IMR-90 (cell line): ENCODE data around the gene RARS1. TPM values are rescaled to one million over a fixed set of nuclear protein-coding genes. Genes with fewer than 3 reads are reported as not detected.

Experiments
- ATAC-seq: fragments of 200-7000 bp; cut with Tn5 transposase; 2 replicates; pipeline ENCODE4 v1.9.1; 2020; ENCODE audit warnings: low read depth, mild to moderate bottlenecking, moderate library complexity
- BruUV-seq: library from RNA; stranded (reverse); fragments of 400-500 nt; replicated peaks from 2 replicates; lab custom pipeline; 2021; lab: Mats Ljungman, UMichigan
- CTCF ChIA-PET: fragments of 300-600 bp; formaldehyde crosslinking; extraction: SDS; loops from one replicate; lab custom pipeline; 2021; ENCODE audit warnings: antibody characterized with exemption; lab: Yijun Ruan, JAX
- POLR2A ChIA-PET: fragments of 300-600 bp; sonication (Branson Sonifier 250); formaldehyde crosslinking; loops from one replicate; lab custom pipeline; 2022; ENCODE audit warnings: antibody characterized with exemption; ENCODE audit not compliant: unreplicated experiment; lab: Charles Lee
- DNase-seq: peaks from one replicate; pipeline ENCODE4 v3.0.0; 2013
- H2AFZ ChIP-seq: replicated peaks from 2 replicates; pipeline ENCODE3; 2013; ENCODE audit warnings: low read length, mild to moderate bottlenecking; ENCODE audit not compliant: poor library complexity
- H2AK5ac ChIP-seq: 2 replicates; pipeline ENCODE4 v1.6.1; 2013; ENCODE audit warnings: low read depth, low read length, inconsistent platforms
- H2AK9ac ChIP-seq: replicated peaks from 2 replicates; pipeline ENCODE3; 2013; ENCODE audit warnings: mild to moderate bottlenecking, low read depth, low read length, moderate library complexity; ENCODE audit not compliant: poor library complexity
- H2BK120ac ChIP-seq: 2 replicates; pipeline ENCODE4 v1.6.1; 2013; ENCODE audit warnings: low read depth, low read length, inconsistent platforms
- H2BK15ac ChIP-seq: 3 replicates; pipeline ENCODE4 v1.6.1; 2013; ENCODE audit warnings: low read depth, low read length, inconsistent platforms
- H2BK20ac ChIP-seq: 2 replicates; pipeline ENCODE4 v1.6.1; 2013; ENCODE audit warnings: low read depth, mild to moderate bottlenecking, inconsistent platforms, low read length, moderate library complexity
- H2BK5ac ChIP-seq: 2 replicates; pipeline ENCODE4 v1.6.1; 2013; ENCODE audit warnings: mild to moderate bottlenecking, low read depth, low read length, inconsistent platforms; ENCODE audit not compliant: poor library complexity, severe bottlenecking
- H3K14ac ChIP-seq: replicated peaks from 2 replicates; pipeline ENCODE4 v1.6.1; 2013; ENCODE audit warnings: low read depth, low read length, inconsistent platforms
- H3K18ac ChIP-seq: 2 replicates; pipeline ENCODE4 v1.6.1; 2013; ENCODE audit warnings: low read depth, low read length, control low read depth
- H3K23ac ChIP-seq: 2 replicates; pipeline ENCODE4 v1.6.1; 2013; ENCODE audit warnings: low read depth, low read length, inconsistent platforms
- H3K27ac ChIP-seq: 2 replicates; pipeline ENCODE4 v1.5.1; 2013; ENCODE audit warnings: mild to moderate bottlenecking, control low read depth, low read length; ENCODE audit not compliant: insufficient read depth
- H3K27me3 ChIP-seq: 2 replicates; pipeline ENCODE4 v1.6.1; 2013; ENCODE audit warnings: low read length; ENCODE audit not compliant: control insufficient read depth, insufficient read depth
- H3K36me3 ChIP-seq: 2 replicates; pipeline ENCODE4 v1.6.1; 2013; ENCODE audit warnings: low read length, mixed read lengths; ENCODE audit not compliant: control insufficient read depth, insufficient read depth
- H3K4ac ChIP-seq: 2 replicates; pipeline ENCODE4 v1.6.1; 2013; ENCODE audit warnings: low read depth, low read length, inconsistent platforms
- H3K4me1 ChIP-seq: 2 replicates; pipeline ENCODE4 v1.6.1; 2013; ENCODE audit warnings: low read length, mixed read lengths; ENCODE audit not compliant: control insufficient read depth, insufficient read depth
- H3K4me2 ChIP-seq: 2 replicates; pipeline ENCODE4 v1.6.1; 2013; ENCODE audit warnings: low read depth, mild to moderate bottlenecking, control low read depth, low read length, moderate library complexity
- H3K4me3 ChIP-seq: 2 replicates; pipeline ENCODE4 v1.5.1; 2013; ENCODE audit warnings: low read depth, mild to moderate bottlenecking, control low read depth, low read length, moderate library complexity; ENCODE audit not compliant: insufficient read depth
- H3K56ac ChIP-seq: 2 replicates; pipeline ENCODE4 v1.6.1; 2013; ENCODE audit warnings: low read length, inconsistent platforms; ENCODE audit not compliant: insufficient read depth; ENCODE audit errors: extremely low read depth
- H3K79me1 ChIP-seq, 2 experiments: 2 replicates each; pipeline ENCODE4 v1.6.1; 2013; ENCODE audit warnings: low read length in 2 of 2, inconsistent platforms in 1 of 2, low read depth in 1 of 2
- H3K9ac ChIP-seq: 2 replicates; pipeline ENCODE4 v1.6.1; 2013; ENCODE audit warnings: low read depth, low read length, control low read depth
- H3K9me1 ChIP-seq: 2 replicates; pipeline ENCODE4 v1.6.1; 2013; ENCODE audit warnings: low read length, inconsistent platforms; ENCODE audit not compliant: insufficient read depth
- H3K9me3 ChIP-seq: 2 replicates; pipeline ENCODE4 v1.6.1; 2013; ENCODE audit warnings: low read length; ENCODE audit not compliant: control insufficient read depth, insufficient read depth
- H4K20me1 ChIP-seq: 2 replicates; pipeline ENCODE4 v1.6.1; 2013; ENCODE audit warnings: low read length, inconsistent platforms; ENCODE audit not compliant: insufficient read depth
- H4K5ac ChIP-seq: 2 replicates; pipeline ENCODE4 v1.6.1; 2013; ENCODE audit warnings: mild to moderate bottlenecking, low read depth, low read length, control low read depth
- H4K8ac ChIP-seq, 2 experiments: 2 replicates each; pipeline ENCODE4 v1.6.1; 2013; ENCODE audit warnings: low read depth in 2 of 2, low read length in 2 of 2, control low read depth in 1 of 2, inconsistent platforms in 1 of 2
- H4K91ac ChIP-seq: 2 replicates; pipeline ENCODE4 v1.6.1; 2013; ENCODE audit warnings: low read depth, low read length, inconsistent platforms; ENCODE audit not compliant: insufficient read depth
- CEBPB ChIP-seq: IDR thresholded peaks from 2 replicates; pipeline ENCODE4 v1.6.1; 2012; ENCODE audit warnings: low read depth, low read length, improper control_type of control experiment
- CTCF ChIP-seq: conservative IDR thresholded peaks from 2 replicates; pipeline ENCODE4 v1.5.1; 2012; ENCODE audit warnings: mild to moderate bottlenecking, low read depth, low read length, improper control_type of control experiment
- ELK1 ChIP-seq: fragments of 150-350 bp; IDR thresholded peaks from 2 replicates; pipeline ENCODE4 v1.6.1; 2016; ENCODE audit warnings: low read depth, mild to moderate bottlenecking, low read length, moderate library complexity, borderline replicate concordance
- FOS ChIP-seq: fragments of 150-350 bp; IDR thresholded peaks from 2 replicates; pipeline ENCODE4 v1.6.1; 2016; ENCODE audit warnings: low read depth, low read length
- MAFK ChIP-seq: IDR thresholded peaks from 2 replicates; pipeline ENCODE4 v1.6.1; 2012; ENCODE audit warnings: low read depth, low read length, improper control_type of control experiment
- MXI1 ChIP-seq: IDR thresholded peaks from 2 replicates; pipeline ENCODE4 v1.6.1; 2012; ENCODE audit warnings: low read depth, mild to moderate bottlenecking, low read length, moderate library complexity, borderline replicate concordance
- RAD21 ChIP-seq: IDR thresholded peaks from 2 replicates; pipeline ENCODE4 v1.6.1; 2012; ENCODE audit warnings: low read length, improper control_type of control experiment
- RCOR1 ChIP-seq: IDR thresholded peaks from 2 replicates; pipeline ENCODE4 v1.6.1; 2012; ENCODE audit warnings: mild to moderate bottlenecking, low read length, improper control_type of control experiment; ENCODE audit not compliant: insufficient replicate concordance
- SMC3 ChIP-seq: fragments of 150-350 bp; IDR thresholded peaks from 2 replicates; pipeline ENCODE4 v1.6.1; 2016; ENCODE audit warnings: low read depth, mild to moderate bottlenecking, antibody characterized with exemption, low read length, moderate library complexity
- WGBS, 2 experiments: methylation state at CpG; one replicate each; pipeline versions ENCODE4 v1.1.5 to v1.1.7; 2013; ENCODE audit warnings: missing lambda C conversion rate in 2 of 2; ENCODE audit not compliant: insufficient read length in 1 of 2; ENCODE audit errors: extremely low coverage in 2 of 2; 5-methylcytosine and 5-hydroxymethylcytosine counted together
- dilution Hi-C: fragments of 300-500 bp; cut with HindIII; formaldehyde crosslinking; loops from one replicate; pipeline ENCODE4 v1.14.3; 2018; ENCODE audit warnings: low sequenced_read_pairs; ENCODE audit not compliant: unreplicated experiment
- in situ Hi-C: fragments of 300-500 bp; cut with MboI; formaldehyde crosslinking; loops from 3 replicates; pipeline ENCODE4 v1.14.3; 2019; ENCODE audit warnings: low sequenced_read_pairs, inconsistent platforms, mixed read lengths
- intact Hi-C: fragments of 100-400 bp; cut with micrococcal nuclease; formaldehyde crosslinking; loops from 2 replicates; pipeline ENCODE4 v1.10.0; 2022
- polyA plus RNA-seq, 3 experiments: library from polyadenylated mRNA; depleted of rRNA; stranded (reverse); fragments of >200 nt; gene quantifications; 2 replicates each; pipeline ENCODE4 v1.2.3, GENCODE V29; 2012; ENCODE audit warnings: low replicate concordance in 1 of 3
- total RNA-seq: library from RNA; depleted of rRNA; stranded (reverse); fragments of >200 nt; gene quantifications from 2 replicates; pipeline ENCODE4 v1.2.3, GENCODE V29; 2012

The RARS1 gene
- total and polyA plus RNA-seq, 2 of the 4 experiments (the other 2 are of a cell fraction): 80.4 to 153 TPM

GRCh38 chr5:168489059-168489458 lies 2.8 kb downstream of the RARS1 start:
- Histone ChIP-seq H3K9ac (no peak overlapping the region), H2BK5ac (no peak overlapping the region), H3K9me3 (no peaks in the 10 kb centered on the region), H3K56ac (no peak overlapping the region), H4K20me1 (peaks cover 18% of the 10 kb centered on the region), H3K79me1 (peaks cover 21 to 22% of the 10 kb centered on the region in 2 experiments), H3K4me3 (no peak overlapping the region), H2BK120ac (no peak overlapping the region), H2AFZ (no peak overlapping the region), H3K23ac (no peak overlapping the region), H3K4me1 (no peaks in the 10 kb centered on the region), H3K27me3 (no peaks in the 10 kb centered on the region), H3K27ac (no peak overlapping the region), H3K14ac (no peak overlapping the region), H4K8ac (no peak overlapping the region), H4K5ac (no peak overlapping the region), H3K9me1 (no peaks in the 10 kb centered on the region), H2BK15ac (no peak overlapping the region), H3K18ac (no peak overlapping the region), H3K4me2 (no peak overlapping the region), H4K91ac (no peak overlapping the region), H2AK5ac (no peak overlapping the region), H2AK9ac (no peak overlapping the region), H2BK20ac (no peak overlapping the region), H3K4ac (no peak overlapping the region), H3K36me3 (peaks cover 34% of the 10 kb centered on the region)
- intact Hi-C loops: no loop called here
- POLR2A ChIA-PET: no interaction called here
- no CpG with 5 or more reads among the region's 3 CpGs for WGBS, 2 experiments
- TF ChIP-seq RAD21: no peak
- TF ChIP-seq CEBPB: no peak
- no peak for TF ChIP-seq CTCF
- no peak for TF ChIP-seq MAFK
- TF ChIP-seq SMC3: no peak
- no peak for TF ChIP-seq RCOR1
- TF ChIP-seq ELK1: no peak
- no peak for TF ChIP-seq MXI1
- no peak for TF ChIP-seq FOS
- dilution Hi-C loops: no loop called here
- no peak for ATAC-seq
- no peak for DNase-seq
- BruUV-seq: no TSS peak
- in situ Hi-C loops: loop anchor here (5.0 kb wide), 1 partner anchor 217 kb away; no protein-coding TSS in a partner anchor
- CTCF ChIA-PET: no interaction called here
